RPMI7951 (cell line): ENCODE results near the gene C5. TPM values are rescaled to one million over a fixed set of nuclear protein-coding genes. Genes with fewer than 3 reads are reported as not detected.
A peak's percentile ranks its signal among the peaks of the same experiment; 100 is the strongest.
"Not testable (repeated sequence)": the region's sequence is repeated elsewhere in the genome, so short reads cannot be mapped to it uniquely, and the experiment has no call there.

Source experiments
- DNase-seq: peaks from one replicate; pipeline ENCODE4 v3.0.0-alpha.2; 2012; ENCODE audit warnings: low read depth
- total RNA-seq: library from RNA; depleted of rRNA; stranded (reverse); fragments of >200 nt; shearing (Covaris generic); gene quantifications from 2 replicates; pipeline ENCODE4 v1.2.3, GENCODE V29; 2014

C5 gene
- total RNA-seq, 1 experiment from 2014 or later = 8.4 TPM

DNA sequence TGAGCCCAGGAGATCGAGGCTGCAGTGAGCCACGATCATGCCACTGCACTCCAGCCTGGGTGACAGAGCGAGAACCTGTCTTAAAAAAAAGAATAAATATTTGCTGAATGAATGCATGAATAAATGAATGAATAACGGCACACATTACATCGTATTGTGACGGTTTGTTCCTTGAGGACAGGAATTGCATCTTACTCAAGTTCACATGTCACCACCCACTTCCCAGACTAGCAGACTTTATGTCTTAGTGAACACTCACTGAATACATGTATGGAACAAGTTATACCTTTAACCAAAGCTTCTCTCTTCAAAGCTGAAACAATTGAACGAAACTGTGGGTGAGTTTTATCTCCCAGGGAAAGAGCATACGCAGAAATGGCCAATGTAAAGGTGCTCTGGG lies 70.3 kb downstream of the C5 start:
- DNase-seq = no peak

DNA sequence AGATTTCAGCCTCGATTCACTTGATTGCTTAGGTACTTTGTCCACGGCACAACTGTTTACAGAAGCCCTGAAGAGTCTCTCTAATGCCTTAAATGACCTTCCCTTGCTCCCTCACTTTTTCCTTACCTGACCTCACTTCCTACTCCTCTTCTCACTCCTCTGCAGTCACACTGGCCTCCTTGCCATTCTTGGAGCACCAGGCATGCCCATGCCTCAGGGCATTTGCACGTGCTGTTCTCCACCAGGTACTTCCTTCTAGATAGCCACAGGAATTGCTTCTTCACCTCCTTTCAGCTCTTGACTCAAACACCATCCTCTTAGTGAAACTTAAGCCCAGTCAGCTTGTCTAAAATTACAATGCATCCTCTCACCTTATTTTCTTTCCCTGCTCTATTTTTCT lies 71.1 kb downstream of the C5 start:
- DNase-seq = no peak

DNA sequence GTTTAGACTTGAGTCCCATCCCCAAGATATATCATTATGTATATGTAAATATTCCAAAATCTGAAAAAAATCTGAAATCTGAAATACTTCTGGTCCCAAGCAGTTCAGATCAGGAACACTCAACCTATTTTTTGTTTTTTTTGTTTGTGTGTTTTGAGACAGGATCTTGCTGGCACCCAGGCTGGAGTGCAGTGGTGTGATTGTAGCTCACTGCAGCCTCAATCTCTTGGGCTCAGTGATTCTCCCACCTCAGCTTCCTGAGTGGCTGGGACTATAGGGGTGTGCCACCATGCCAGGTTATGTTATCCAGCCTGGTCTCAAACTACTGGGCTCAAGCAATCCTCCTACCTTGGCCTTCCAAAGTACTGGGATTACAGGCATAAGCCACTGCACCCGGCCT lies 72.8 kb downstream of the C5 start:
- DNase-seq = no peak

DNA sequence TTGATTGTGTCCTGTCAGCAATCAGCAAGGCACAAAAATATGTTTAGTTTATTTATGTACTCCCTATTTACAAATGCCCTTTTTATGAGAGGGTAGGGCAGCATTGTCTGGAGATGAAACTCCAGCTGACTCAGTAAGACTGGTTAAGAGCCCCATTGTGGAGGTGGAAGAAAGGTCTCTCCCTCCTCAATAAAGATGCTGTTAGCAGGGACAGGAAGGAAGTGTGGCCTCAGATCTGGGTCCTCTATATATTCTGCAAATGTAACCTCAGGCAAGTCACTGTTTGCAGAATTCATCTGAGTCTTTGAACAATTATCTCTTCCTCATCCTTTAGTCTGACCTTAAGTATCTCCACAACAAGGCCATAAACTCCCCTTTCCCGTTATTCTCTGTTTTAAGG lies 75.2 kb downstream of the C5 start:
- DNase-seq = peak; percentile 36

DNA sequence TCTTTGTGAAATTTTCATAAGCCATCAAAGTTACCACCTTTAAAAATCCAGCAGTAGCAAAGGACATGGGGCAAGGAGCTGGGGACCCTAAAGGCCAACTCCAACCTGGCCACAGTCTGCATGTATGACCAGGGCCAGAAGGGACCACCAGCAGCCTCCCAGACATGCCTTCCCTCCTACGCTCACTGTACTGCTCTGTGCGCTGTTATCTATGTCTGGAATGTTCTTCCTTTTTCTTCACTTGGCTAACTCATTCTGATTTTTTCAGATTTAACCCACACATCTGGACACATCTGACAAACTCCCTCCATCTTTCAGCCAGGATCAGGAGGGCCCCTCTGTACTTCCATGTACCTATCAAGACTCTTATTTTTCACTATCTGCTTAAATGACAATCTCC lies 75.9 kb downstream of the C5 start:
- no peak for DNase-seq

DNA sequence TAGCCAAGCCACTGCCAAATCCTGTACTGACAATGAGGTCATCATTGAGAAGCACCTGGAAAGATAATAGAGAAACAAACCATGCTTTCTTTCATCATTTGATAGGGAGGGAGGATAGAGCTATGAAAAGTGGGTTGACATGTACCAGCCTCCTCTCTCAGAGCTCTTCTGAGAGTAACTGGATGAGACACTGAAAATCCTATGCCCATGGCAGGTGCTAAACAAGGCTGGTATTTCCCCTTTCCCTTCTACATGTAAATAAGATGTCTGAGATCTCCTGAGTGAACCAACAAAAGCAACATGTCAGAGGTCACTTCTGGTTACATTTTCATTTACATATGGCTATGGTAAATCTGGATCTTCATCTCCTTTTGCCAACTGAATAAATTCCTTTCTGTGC lies 78.1 kb downstream of the C5 start:
- DNase-seq = no peak

DNA sequence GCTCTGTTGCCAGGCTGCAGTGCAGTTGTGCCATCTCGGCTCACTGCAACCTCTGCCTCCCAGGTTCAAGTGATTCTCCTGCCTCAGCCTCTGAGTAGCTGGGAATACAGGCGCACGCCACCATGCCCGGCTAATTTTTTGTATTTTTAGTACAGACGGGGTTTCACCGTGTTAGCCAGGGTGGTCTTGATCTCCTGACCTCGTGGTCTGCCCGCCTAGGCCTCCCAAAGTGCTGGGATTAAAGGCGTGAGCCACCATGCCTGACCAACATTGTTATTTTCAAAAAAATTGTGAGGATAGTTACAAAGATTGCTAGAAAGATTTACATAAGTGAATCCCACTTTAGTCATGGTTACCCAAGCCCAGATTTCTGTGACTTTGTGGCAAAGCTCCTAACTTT lies 78.6 kb downstream of the C5 start:
- not testable (repeated sequence) for DNase-seq

DNA sequence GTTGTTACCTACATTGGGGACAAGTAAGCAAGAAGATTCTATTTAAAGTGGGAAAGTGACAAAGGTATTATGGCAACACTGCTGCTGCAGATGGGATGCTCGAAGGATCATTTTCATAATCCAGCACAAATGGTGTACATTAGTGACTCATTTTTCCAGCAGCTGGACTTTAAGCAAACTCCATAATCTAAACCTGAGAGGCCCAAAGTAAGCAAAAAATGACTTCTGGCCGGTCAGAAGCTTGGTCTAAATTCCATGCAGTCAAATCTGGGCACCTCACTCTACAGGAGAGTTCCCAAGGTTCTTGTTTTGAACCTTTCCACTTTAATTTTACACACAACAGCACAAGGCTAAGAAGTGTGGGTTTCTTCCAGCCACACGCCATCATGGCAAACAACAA lies 79.8 kb downstream of the C5 start:
- no peak for DNase-seq

DNA sequence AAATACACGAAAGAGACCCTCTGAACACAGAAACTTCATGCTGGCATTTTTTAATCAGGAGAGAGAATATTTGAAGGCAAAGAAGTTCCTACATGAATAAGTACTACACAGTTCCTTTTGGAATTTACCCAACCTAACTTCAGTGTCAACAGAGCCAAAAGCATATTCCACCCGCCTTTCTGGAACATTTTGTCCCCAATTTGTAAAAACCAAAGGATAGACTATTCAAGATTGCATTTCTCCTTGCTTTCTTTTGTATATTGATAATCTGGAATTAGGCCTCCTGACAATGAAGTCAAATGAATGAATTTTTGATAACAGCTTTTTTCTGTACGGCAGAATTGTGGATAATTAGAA lies 84.1 kb downstream of the C5 start:
- DNase-seq = no peak

DNA sequence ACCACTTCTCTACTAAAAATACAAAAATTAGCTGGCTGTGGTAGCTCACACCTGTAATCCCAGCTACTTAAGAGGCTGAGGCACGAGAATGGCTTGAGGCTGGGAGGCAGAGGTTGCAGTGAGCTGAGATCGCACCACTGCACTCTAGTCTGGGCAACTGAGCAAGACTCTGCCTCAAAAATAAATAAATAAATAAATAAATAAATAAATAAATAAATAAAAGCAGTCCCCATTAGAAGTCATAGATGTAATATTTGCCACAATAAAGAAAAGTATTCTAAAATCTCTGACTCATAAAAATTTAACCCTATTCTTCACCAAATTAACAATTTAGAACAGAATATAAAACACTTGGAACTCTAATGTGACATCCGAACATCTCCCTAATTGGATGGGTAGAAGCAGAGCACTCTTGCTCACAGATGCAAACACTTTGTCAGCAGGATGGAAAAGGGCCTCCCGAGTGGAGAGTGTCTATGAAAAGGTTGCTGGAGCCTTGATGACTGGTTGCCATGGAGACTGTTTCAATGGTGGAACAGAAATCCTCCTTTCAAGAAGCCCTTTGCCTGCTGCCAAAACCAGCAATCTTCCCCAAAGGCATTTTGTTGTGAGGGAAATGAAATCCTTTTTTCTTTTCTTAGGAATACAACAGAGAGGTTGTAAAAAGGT lies 84.6 kb downstream of the C5 start:
- DNase-seq = peak; percentile 35

DNA sequence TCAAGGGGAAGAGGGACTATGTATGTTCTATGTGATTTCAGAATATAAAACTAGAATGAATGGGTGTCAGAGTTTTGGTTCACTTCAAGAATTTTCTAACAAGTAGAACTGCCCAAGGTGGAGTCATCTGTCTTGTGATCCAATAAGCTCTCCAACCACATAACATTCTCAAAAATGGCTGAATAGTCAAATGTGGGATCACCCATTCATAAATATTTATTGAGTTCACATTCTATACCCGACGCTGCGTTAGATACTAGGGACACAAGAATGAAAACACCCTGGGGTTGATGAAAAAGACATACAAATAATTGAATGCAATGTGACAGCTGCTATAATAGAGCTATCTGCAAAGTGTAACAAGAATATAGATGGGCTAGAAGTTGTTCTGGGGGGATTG lies 88.1 kb downstream of the C5 start:
- DNase-seq = no peak

DNA sequence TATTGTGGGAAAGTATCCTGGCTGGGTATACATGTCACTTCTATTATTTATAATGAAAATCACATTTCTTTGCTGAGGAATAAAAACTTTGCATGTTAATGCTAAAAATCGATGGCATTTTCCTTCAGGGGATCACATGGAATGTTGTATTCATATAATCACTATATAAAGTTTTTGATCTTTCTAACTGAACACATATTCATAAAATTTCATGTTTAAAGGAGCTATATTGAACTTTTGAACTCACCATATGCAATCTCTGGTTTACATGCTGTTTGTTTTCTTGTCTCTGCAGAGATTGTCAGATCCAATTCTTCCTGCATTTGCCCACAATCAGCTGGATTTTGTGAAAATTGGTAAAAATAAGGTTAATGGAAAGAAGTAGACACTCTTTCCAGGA lies 90.1 kb downstream of the C5 start:
- DNase-seq = no peak

DNA sequence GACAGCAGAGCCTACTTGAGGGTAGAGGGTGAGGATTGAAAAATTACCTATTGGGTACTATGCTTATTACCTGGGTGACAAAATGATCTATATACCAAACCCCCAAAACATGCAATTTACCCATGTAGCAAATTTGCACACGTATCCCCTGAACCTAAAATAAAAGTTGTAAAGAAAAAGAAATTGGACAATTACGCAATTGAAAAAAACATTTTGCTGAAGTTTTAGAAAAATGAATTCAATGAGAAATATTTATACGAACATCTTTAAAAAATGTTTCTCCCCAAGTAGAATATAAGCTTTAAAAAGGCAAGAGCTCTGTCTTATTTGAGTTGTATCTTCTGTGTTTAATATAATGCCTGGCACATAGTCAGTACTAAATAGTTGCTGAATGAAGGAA lies 93.2 kb downstream of the C5 start:
- no peak for DNase-seq

DNA sequence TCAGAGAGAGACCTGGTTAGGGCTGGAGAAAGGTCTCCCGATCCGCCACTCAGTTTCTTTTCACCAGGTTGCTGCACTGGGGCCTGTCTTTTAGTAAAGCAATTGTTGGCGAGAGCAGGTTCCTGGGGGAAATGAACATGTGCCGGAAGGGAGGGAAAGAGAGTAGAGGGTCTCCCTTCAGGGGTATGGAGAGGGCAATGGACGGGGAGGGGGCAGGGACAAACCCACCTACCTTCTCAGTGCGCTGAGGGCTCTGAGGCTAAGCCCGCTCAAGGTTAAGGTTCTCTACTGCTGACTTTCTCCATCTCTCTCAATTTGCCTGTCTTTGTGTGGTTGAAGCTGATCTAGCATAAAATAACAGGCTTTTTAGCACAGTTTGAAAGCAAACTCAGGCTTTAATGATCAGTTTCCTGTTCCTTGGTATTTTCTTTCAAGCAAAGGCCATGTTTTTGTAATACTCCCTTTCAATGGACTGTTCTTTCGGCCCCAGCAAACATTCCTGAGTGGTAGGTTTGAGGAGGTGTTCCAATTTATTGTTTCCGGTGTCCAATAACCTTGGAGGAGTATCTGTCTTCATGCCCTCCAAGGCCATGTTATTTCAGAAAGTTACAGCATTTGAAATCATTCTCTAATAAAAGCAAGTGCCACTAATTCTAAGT lies 98.0 kb downstream of the C5 start:
- DNase-seq = no peak

DNA sequence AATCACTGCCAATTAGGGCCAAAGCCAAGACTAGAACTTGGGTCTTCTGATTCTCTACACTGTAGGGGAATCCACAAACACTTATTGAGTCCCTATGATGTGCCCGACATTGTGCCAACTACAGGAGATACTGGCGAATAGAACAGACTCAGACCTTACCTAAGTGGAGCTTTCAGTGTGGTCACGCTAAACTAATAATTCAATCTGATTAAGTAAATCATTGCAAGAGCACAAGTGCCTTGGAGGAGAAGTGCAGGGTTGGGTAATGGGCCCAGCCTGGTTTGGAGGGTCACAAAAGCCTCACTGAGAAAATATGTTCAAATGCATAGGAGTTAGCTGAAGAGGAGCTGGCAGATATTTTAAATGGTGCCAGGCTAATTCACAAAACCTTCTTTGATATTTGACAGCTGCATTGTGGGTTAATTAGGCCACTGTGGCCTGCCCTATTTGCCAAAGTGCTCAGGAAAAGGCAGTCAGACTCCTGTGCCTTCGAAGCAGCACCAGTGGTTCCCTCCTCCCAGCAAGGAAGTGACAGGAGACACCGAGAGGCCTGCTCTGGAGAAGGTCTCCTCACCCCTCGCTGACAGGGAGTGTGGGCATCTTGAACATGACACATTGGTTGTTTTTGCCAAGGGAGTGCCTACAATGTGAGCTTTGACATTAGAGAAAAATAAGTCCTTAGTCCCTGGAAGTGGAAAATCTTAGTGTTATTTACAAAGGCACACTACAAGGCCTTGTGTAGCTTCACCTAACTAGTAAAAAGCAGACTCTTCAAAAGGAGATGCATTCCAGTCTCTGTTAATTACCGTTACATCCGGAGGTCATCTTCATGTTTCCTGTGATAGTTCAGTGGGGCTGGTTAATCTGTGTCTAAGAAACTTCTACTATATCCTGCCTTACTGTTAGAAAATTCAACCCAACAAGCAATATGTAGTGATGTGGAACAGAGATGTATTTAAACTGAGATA lies 99.4 kb downstream of the C5 start:
- peak; percentile 63 for DNase-seq

DNA sequence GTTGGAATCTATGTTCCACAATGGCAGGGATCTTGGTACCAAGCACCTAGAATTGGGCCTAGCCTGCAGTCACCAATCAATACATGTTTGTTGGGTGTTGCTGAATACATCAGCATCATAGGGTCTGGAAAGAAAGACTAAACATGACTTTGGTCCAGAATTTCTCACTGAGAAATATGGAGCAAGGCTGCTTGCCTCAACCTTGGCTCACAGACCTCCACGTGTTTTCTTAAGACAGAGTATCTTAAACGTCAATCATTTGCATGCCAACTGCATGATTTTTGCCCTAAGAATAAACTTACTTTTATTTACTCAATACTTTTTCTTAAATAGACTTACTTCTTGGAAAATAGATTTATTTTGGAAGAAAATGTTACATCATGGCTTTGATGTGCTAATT lies 100.8 kb downstream of the C5 start:
- no peak for DNase-seq

DNA sequence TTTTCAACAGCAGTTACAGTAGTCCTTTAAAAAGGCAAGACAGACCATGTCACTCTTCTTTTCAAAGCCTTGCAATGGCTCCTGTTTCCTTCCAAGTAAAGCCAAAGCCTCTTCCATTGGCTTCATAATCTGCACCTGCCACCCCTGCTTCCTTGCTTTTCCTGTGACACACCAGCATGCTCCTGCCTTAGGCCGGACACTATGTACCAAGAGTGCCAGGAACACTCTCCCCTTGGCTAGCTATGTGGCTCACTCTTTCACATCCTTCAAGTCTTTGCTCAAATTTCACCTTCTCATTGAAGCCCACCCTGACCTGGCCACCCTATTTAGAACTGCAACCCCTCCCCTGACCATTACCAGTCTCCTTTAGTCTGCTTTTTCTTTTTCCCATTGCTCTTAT lies 101.3 kb downstream of the C5 start:
- DNase-seq = no peak

DNA sequence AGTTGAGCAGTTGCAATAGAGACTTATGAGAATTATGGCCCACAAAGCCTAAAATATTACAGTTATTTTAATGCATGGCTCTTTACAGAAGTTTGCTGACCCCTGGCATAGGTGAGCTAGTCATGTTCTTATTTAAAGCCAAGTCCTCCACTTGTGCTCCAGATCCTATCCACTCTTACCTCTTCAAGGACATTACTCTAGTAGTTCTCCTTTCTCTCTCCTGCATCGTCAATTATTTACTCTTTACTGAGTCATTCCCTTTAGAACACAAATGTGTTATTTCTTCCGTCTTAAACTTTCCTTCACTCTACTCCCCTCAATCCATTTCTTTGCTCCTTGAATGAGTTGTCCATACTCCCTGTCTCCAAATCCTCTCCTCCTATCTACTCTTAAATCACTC lies 102.9 kb downstream of the C5 start:
- no peak for DNase-seq

DNA sequence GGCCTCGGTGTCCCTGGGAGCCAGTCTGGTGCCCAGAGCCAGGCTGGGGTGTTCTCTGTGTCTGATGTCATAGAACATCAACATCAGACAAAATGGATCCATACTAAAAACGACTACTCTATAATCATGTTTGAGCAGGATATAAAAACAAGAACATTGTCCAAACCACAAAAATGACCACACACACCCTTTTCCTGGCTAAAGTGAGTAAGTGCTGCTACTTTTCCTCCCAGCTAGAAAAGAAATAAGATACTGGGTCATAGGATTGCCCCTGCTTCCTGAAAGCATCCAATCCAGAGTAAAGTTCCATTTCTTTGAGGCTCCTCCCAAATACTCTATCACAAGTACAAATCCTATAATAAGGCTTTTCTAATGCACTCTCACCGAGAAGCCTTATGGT lies 103.8 kb downstream of the C5 start:
- DNase-seq = peak; percentile 26

DNA sequence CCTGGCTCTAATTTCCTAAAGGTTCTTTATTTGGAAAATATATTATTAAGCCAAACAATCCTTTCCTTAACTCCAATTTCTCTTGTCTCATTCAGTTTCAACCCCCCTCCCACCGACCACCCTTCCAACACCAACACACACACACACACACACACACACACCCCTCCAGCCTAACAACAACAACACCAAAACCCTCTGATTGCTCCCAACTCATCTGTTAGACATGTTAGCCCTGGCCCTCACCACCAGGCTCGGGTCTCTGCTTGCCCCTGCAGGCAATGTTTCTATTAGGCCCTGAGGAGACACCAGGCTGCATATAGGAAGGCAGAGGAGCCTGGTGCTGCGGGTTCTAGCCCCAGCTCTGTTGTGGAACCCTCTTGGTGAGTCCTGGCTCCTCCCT lies 105.1 kb downstream of the C5 start:
- no peak for DNase-seq

DNA sequence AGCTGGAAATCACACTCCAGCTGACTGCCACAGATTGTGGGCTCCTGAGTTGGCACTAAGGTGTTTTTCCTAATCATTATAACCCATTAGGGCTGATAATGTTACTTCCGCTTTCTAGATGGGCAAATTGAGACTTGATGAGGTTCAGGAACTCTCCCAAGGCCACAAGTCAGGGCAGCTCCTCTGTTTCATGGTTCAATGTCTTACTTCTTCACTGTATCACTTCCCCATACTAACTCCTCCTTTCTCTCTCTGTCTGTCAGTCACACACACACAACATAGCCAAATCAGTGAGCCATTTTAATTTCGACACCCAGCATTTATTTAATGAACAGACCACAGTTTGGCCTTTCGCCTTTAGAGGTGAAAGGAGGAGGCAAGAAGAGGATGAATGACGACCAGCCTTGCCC lies 105.6 kb downstream of the C5 start:
- DNase-seq = no peak

DNA sequence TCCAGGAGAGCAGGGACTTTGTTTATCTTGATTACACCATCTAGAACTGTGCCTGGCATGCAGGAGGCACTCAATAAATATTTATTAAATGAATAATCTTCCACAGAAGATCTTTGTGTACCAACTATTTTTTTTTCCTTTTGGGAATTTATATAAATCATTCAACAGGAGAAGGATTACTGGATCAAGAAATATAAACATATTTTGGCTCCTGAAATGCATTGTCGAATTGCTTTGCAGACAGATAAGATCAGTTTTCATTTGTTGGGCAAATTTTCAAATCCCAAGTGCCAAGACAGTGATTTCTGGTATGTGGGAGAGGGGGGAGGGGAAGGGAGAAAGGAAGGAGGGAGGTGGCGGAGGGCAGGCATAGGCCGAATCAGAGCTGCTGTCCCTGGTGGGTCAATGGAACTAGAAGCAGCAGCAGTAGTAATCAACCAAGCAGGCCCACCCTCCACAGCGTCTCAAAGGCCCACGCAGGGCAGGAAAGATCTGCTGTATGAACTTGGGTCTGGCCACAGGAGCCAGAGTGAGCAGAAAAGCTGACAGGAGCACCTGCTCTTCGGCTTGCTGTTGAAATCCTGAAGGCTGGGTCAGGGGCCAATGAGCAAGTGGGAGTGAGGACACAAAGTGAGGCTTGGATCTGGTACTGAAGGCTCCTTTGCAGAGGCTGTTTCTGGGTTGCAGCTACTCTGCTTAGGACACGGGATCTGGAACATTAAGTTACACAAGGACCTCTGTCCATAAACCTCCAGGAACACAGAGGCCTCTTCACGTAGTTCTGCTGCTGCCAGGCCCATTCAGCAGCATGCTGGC lies 107.7 kb downstream of the C5 start:
- DNase-seq = no peak
